IMR-90 (cell line): ENCODE measurements around the gene GSTP1. TPM values are rescaled to one million over a fixed set of nuclear protein-coding genes. Genes with fewer than 3 reads are reported as not detected.

Experiments used
- ATAC-seq: fragments of 200-7000 bp; cut with Tn5 transposase; 2 replicates; pipeline ENCODE4 v1.9.1; 2020; ENCODE audit warnings: low read depth, mild to moderate bottlenecking, moderate library complexity
- BruUV-seq: library from RNA; stranded (reverse); fragments of 400-500 nt; replicated peaks from 2 replicates; lab custom pipeline; 2021; lab: Mats Ljungman, UMichigan
- CTCF ChIA-PET: fragments of 300-600 bp; formaldehyde crosslinking; extraction: SDS; loops from one replicate; lab custom pipeline; 2021; ENCODE audit warnings: antibody characterized with exemption; lab: Yijun Ruan, JAX
- POLR2A ChIA-PET: fragments of 300-600 bp; sonication (Branson Sonifier 250); formaldehyde crosslinking; loops from one replicate; lab custom pipeline; 2022; ENCODE audit warnings: antibody characterized with exemption; ENCODE audit not compliant: unreplicated experiment; lab: Charles Lee
- DNase-seq: peaks from one replicate; pipeline ENCODE4 v3.0.0; 2013
- H2AFZ ChIP-seq: replicated peaks from 2 replicates; pipeline ENCODE3; 2013; ENCODE audit warnings: low read length, mild to moderate bottlenecking; ENCODE audit not compliant: poor library complexity
- H2AK5ac ChIP-seq: 2 replicates; pipeline ENCODE4 v1.6.1; 2013; ENCODE audit warnings: low read depth, low read length, inconsistent platforms
- H2AK9ac ChIP-seq: replicated peaks from 2 replicates; pipeline ENCODE3; 2013; ENCODE audit warnings: mild to moderate bottlenecking, low read depth, low read length, moderate library complexity; ENCODE audit not compliant: poor library complexity
- H2BK120ac ChIP-seq: 2 replicates; pipeline ENCODE4 v1.6.1; 2013; ENCODE audit warnings: low read depth, low read length, inconsistent platforms
- H2BK15ac ChIP-seq: 3 replicates; pipeline ENCODE4 v1.6.1; 2013; ENCODE audit warnings: low read depth, low read length, inconsistent platforms
- H2BK20ac ChIP-seq: 2 replicates; pipeline ENCODE4 v1.6.1; 2013; ENCODE audit warnings: low read depth, mild to moderate bottlenecking, inconsistent platforms, low read length, moderate library complexity
- H2BK5ac ChIP-seq: 2 replicates; pipeline ENCODE4 v1.6.1; 2013; ENCODE audit warnings: mild to moderate bottlenecking, low read depth, low read length, inconsistent platforms; ENCODE audit not compliant: poor library complexity, severe bottlenecking
- H3K14ac ChIP-seq: replicated peaks from 2 replicates; pipeline ENCODE4 v1.6.1; 2013; ENCODE audit warnings: low read depth, low read length, inconsistent platforms
- H3K18ac ChIP-seq: 2 replicates; pipeline ENCODE4 v1.6.1; 2013; ENCODE audit warnings: low read depth, low read length, control low read depth
- H3K23ac ChIP-seq: 2 replicates; pipeline ENCODE4 v1.6.1; 2013; ENCODE audit warnings: low read depth, low read length, inconsistent platforms
- H3K27ac ChIP-seq: 2 replicates; pipeline ENCODE4 v1.5.1; 2013; ENCODE audit warnings: mild to moderate bottlenecking, control low read depth, low read length; ENCODE audit not compliant: insufficient read depth
- H3K27me3 ChIP-seq: 2 replicates; pipeline ENCODE4 v1.6.1; 2013; ENCODE audit warnings: low read length; ENCODE audit not compliant: control insufficient read depth, insufficient read depth
- H3K36me3 ChIP-seq: 2 replicates; pipeline ENCODE4 v1.6.1; 2013; ENCODE audit warnings: low read length, mixed read lengths; ENCODE audit not compliant: control insufficient read depth, insufficient read depth
- H3K4ac ChIP-seq: 2 replicates; pipeline ENCODE4 v1.6.1; 2013; ENCODE audit warnings: low read depth, low read length, inconsistent platforms
- H3K4me1 ChIP-seq: 2 replicates; pipeline ENCODE4 v1.6.1; 2013; ENCODE audit warnings: low read length, mixed read lengths; ENCODE audit not compliant: control insufficient read depth, insufficient read depth
- H3K4me2 ChIP-seq: 2 replicates; pipeline ENCODE4 v1.6.1; 2013; ENCODE audit warnings: low read depth, mild to moderate bottlenecking, control low read depth, low read length, moderate library complexity
- H3K4me3 ChIP-seq: 2 replicates; pipeline ENCODE4 v1.5.1; 2013; ENCODE audit warnings: low read depth, mild to moderate bottlenecking, control low read depth, low read length, moderate library complexity; ENCODE audit not compliant: insufficient read depth
- H3K56ac ChIP-seq: 2 replicates; pipeline ENCODE4 v1.6.1; 2013; ENCODE audit warnings: low read length, inconsistent platforms; ENCODE audit not compliant: insufficient read depth; ENCODE audit errors: extremely low read depth
- H3K79me1 ChIP-seq, 2 experiments: 2 replicates each; pipeline ENCODE4 v1.6.1; 2013; ENCODE audit warnings: low read length in 2 of 2, inconsistent platforms in 1 of 2, low read depth in 1 of 2
- H3K9ac ChIP-seq: 2 replicates; pipeline ENCODE4 v1.6.1; 2013; ENCODE audit warnings: low read depth, low read length, control low read depth
- H3K9me1 ChIP-seq: 2 replicates; pipeline ENCODE4 v1.6.1; 2013; ENCODE audit warnings: low read length, inconsistent platforms; ENCODE audit not compliant: insufficient read depth
- H3K9me3 ChIP-seq: 2 replicates; pipeline ENCODE4 v1.6.1; 2013; ENCODE audit warnings: low read length; ENCODE audit not compliant: control insufficient read depth, insufficient read depth
- H4K20me1 ChIP-seq: 2 replicates; pipeline ENCODE4 v1.6.1; 2013; ENCODE audit warnings: low read length, inconsistent platforms; ENCODE audit not compliant: insufficient read depth
- H4K5ac ChIP-seq: 2 replicates; pipeline ENCODE4 v1.6.1; 2013; ENCODE audit warnings: mild to moderate bottlenecking, low read depth, low read length, control low read depth
- H4K8ac ChIP-seq, 2 experiments: 2 replicates each; pipeline ENCODE4 v1.6.1; 2013; ENCODE audit warnings: low read depth in 2 of 2, low read length in 2 of 2, control low read depth in 1 of 2, inconsistent platforms in 1 of 2
- H4K91ac ChIP-seq: 2 replicates; pipeline ENCODE4 v1.6.1; 2013; ENCODE audit warnings: low read depth, low read length, inconsistent platforms; ENCODE audit not compliant: insufficient read depth
- MAZ ChIP-seq: IDR thresholded peaks from 2 replicates; pipeline ENCODE4 v1.6.1; 2012; ENCODE audit warnings: low read depth, mild to moderate bottlenecking, low read length, improper control_type of control experiment, moderate library complexity, borderline replicate concordance
- MXI1 ChIP-seq: IDR thresholded peaks from 2 replicates; pipeline ENCODE4 v1.6.1; 2012; ENCODE audit warnings: low read depth, mild to moderate bottlenecking, low read length, moderate library complexity, borderline replicate concordance
- USF2 ChIP-seq: fragments of 150-350 bp; IDR thresholded peaks from 2 replicates; pipeline ENCODE4 v1.6.1; 2017; ENCODE audit warnings: mild to moderate bottlenecking, antibody characterized with exemption, low read length, low read depth
- WGBS, 2 experiments: methylation state at CpG; one replicate each; pipeline versions ENCODE4 v1.1.5 to v1.1.7; 2013; ENCODE audit warnings: missing lambda C conversion rate in 2 of 2; ENCODE audit not compliant: insufficient read length in 1 of 2; ENCODE audit errors: extremely low coverage in 2 of 2; 5-methylcytosine and 5-hydroxymethylcytosine counted together
- dilution Hi-C: fragments of 300-500 bp; cut with HindIII; formaldehyde crosslinking; loops from one replicate; pipeline ENCODE4 v1.14.3; 2018; ENCODE audit warnings: low sequenced_read_pairs; ENCODE audit not compliant: unreplicated experiment
- in situ Hi-C: fragments of 300-500 bp; cut with MboI; formaldehyde crosslinking; loops from 3 replicates; pipeline ENCODE4 v1.14.3; 2019; ENCODE audit warnings: low sequenced_read_pairs, inconsistent platforms, mixed read lengths
- intact Hi-C: fragments of 100-400 bp; cut with micrococcal nuclease; formaldehyde crosslinking; loops from 2 replicates; pipeline ENCODE4 v1.10.0; 2022
- polyA plus RNA-seq, 3 experiments: library from polyadenylated mRNA; depleted of rRNA; stranded (reverse); fragments of >200 nt; gene quantifications; 2 replicates each; pipeline ENCODE4 v1.2.3, GENCODE V29; 2012; ENCODE audit warnings: low replicate concordance in 1 of 3
- total RNA-seq: library from RNA; depleted of rRNA; stranded (reverse); fragments of >200 nt; gene quantifications from 2 replicates; pipeline ENCODE4 v1.2.3, GENCODE V29; 2012

Gene GSTP1
- total and polyA plus RNA-seq, 2 of the 4 experiments (the other 2 are of a cell fraction), result 947 to 1,539 TPM

DNA sequence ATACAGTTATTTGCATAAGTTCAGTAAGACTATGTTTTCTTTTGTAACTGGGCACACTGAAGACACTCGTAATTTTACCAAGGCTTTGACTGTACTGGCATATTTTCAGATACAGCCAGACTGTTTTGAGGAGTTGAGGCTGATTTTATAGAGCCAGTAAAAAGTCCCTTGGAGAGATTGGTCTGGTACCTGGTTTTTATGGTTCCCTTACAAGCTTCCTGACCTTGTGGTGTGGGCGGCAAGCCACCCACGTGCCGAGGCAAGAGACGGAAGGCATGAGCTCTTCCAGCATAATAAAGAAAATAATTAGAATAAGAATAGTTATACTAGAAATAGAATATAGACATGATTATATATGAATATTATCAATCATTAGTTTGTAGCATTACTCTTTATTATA is 11.3 kb upstream of the GSTP1 start:
- Histone ChIP-seq H3K4me3 (no peak overlapping the region), H3K23ac (no peak overlapping the region), H3K9me1 (no peaks in the 10 kb centered on the region), H4K8ac (no peak overlapping the region), H4K5ac (no peak overlapping the region), H2BK5ac (no peak overlapping the region), H3K9me3 (peaks cover 5% of the 10 kb centered on the region), H3K4me1 (no peaks in the 10 kb centered on the region), H3K79me1 (no peaks in the 10 kb centered on the region), H3K14ac (no peak overlapping the region), H3K56ac (no peak overlapping the region), H2AFZ (no peak overlapping the region), H3K27ac (no peak overlapping the region), H4K20me1 (no peaks in the 10 kb centered on the region), H2BK15ac (no peak overlapping the region), H4K91ac (no peak overlapping the region), H2BK120ac (no peak overlapping the region), H2AK9ac (no peak overlapping the region), H3K18ac (no peak overlapping the region), H3K27me3 (peaks cover 28% of the 10 kb centered on the region), H3K36me3 (no peaks in the 10 kb centered on the region), H2BK20ac (no peak overlapping the region), H3K4me2 (no peak overlapping the region), H3K4ac (no peak overlapping the region), H2AK5ac (no peak overlapping the region), H3K9ac (no peak overlapping the region)
- dilution Hi-C loops, result no loop called here
- no TSS peak for BruUV-seq
- ChIA-PET CTCF (interaction anchor here (0.6 to 1.6 kb wide), 4 partner anchors 10 to 226 kb away, joined by 3 to 9 read pairs (median 3); partner anchors contain the start of gene GSTP1), POLR2A (no interaction called here)
- DNase-seq, result no peak
- WGBS, 2 experiments, result no CpG with 5 or more reads among the region's 5 CpGs
- no peak for ATAC-seq
- in situ Hi-C loops, result no loop called here
- intact Hi-C loops, result loop anchor here (5.0 kb wide), 1 partner anchor 85 kb away; no protein-coding TSS in a partner anchor
- TF ChIP-seq MAZ (no peak), MXI1 (no peak), USF2 (no peak)
